ENCODE measurements around the gene PRKAR1B. TPM values are rescaled to one million over a fixed set of nuclear protein-coding genes. Genes with fewer than 3 reads are reported as not detected.

Gene PRKAR1B
- total RNA-seq, 4 donors from 2014 or later = 7.3 to 15.6 (median 12.3) TPM

DNA sequence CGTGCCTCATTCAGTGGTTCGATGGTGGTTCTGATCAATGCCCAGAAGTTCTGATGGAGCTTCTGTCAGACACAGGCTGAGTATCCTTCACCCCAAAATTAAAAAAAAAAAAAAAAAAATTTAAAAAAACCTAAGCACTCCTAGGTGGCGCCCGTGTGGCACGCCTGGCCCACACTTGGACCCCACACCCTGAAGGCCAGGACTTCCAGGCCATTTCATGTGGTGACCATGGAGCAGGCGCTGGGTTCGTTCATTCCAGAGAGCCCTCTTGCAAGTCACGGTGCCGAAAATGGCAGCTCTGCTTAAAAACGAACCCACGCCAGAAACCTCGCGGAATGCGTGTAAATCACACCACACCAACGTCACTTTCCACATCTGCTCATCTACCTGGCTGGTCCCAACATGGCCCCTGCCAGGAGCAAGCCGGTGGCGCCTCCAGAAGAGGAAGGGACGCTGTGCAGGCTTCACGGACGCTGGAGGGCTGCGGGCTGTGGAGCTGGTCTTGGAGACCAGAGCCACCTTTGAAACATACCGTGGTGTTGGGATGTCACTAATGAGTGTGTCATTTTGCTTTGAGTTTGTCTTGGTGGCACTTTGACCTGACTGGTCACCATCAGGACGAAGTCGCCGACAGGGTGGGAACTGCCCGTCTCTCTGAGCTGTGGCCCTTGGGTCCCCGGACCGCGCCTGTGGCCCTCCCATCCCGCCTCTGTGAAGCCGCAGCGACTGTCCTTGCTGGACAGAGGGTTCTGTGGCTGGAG, 46.0 kb upstream of the PRKAR1B start:
- Histone ChIP-seq H3K27me3 (no peaks in the 10 kb centered on the region), H3K27ac (no peak overlapping the region), H3K4me3 (replicated peaks in 1 of 3) (no peak overlapping the region), H3K9me3 (no peaks in the 10 kb centered on the region), H3K36me3 (peaks cover 17 to 29% of the 10 kb centered on the region in 2 donors), H3K4me1 (no peaks in the 10 kb centered on the region)
- no peak for TF ChIP-seq POLR2A (IDR thresholded peaks at IDR 0.05)
- TF ChIP-seq, protein P1, sequence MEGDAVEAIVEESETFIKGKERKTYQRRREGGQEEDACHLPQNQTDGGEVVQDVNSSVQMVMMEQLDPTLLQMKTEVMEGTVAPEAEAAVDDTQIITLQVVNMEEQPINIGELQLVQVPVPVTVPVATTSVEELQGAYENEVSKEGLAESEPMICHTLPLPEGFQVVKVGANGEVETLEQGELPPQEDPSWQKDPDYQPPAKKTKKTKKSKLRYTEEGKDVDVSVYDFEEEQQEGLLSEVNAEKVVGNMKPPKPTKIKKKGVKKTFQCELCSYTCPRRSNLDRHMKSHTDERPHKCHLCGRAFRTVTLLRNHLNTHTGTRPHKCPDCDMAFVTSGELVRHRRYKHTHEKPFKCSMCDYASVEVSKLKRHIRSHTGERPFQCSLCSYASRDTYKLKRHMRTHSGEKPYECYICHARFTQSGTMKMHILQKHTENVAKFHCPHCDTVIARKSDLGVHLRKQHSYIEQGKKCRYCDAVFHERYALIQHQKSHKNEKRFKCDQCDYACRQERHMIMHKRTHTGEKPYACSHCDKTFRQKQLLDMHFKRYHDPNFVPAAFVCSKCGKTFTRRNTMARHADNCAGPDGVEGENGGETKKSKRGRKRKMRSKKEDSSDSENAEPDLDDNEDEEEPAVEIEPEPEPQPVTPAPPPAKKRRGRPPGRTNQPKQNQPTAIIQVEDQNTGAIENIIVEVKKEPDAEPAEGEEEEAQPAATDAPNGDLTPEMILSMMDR (IDR thresholded peaks at IDR 0.05) = no peak
- WGBS, 2 donors = 95 to 96% methylated on average over 27 to 29 of the region's 32 CpGs
- intact Hi-C loops (cut with DNase I) = loop anchor here (5.0 kb wide), 1 partner anchor 446 kb away; no protein-coding TSS in a partner anchor
- no peak for DNase-seq

DNA sequence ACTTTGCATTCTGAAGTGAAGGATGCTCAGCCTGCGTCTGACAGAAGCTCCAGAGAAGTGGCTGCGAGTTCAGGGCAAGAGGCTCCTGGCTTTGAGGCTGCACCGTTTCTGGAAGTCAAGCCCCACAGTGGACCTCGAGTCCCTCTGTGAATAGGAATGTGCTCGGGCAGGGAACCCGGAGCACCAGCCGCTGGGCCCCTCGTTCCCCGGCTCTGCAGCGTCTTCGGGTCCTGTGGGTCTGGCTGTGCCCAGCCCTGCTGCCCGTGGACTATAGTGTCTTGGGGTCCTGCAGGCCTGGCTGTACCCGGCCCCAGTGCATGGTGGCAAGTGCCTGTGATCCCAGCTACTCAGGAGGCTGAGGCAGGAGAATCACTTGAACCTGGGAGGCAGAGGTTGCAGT, 45.3 kb upstream of the PRKAR1B start:
- H3K36me3 ChIP-seq = peaks cover 17 to 29% of the 10 kb centered on the region in 2 donors
- H3K9me3 ChIP-seq = no peaks in the 10 kb centered on the region
- TF ChIP-seq POLR2A (IDR thresholded peaks at IDR 0.05) = no peak
- TF ChIP-seq, protein P1 (IDR thresholded peaks at IDR 0.05) = no peak
- no peaks in the 10 kb centered on the region for H3K27me3 ChIP-seq
- H3K4me3 ChIP-seq (replicated peaks in 1 of 3) = no peak overlapping the region
- WGBS, 2 donors = 93 to 98% methylated on average over 5 to 11 of the region's 13 CpGs
- no peak for DNase-seq
- intact Hi-C loops (cut with DNase I) = loop anchor here (5.0 kb wide), 1 partner anchor 445 kb away; no protein-coding TSS in a partner anchor
- H3K27ac ChIP-seq = no peak overlapping the region
- H3K4me1 ChIP-seq = no peaks in the 10 kb centered on the region

DNA sequence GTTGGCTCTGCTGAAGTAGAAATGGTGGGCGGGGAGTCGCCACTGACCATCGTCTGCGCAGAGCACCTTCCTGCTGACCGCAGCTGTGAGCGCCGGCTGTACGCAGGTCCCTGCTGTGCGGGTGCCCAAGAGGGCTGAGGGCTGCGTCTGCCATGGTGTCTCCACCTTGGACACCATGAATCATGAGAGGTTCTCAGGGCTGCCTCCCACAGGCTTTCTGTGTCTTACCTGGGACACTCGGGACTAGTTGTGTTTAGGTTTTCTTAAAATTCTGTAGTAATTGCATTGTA, 44.9 kb upstream of the PRKAR1B start:
- Histone ChIP-seq H3K27me3 (no peaks in the 10 kb centered on the region), H3K4me3 (replicated peaks in 1 of 3) (no peak overlapping the region), H3K4me1 (no peaks in the 10 kb centered on the region), H3K27ac (peak overlapping the region in 1 of 3 donors; percentile 12), H3K36me3 (peaks cover 17 to 29% of the 10 kb centered on the region in 2 donors), H3K9me3 (no peaks in the 10 kb centered on the region)
- 83 to 93% methylated on average over 11 of the region's 11 CpGs for WGBS, 2 donors
- TF ChIP-seq, protein P1 (IDR thresholded peaks at IDR 0.05) = no peak
- TF ChIP-seq POLR2A (IDR thresholded peaks at IDR 0.05) = no peak
- no peak for DNase-seq
- intact Hi-C loops (cut with DNase I) = loop anchor here (5.0 kb wide), 1 partner anchor 445 kb away; no protein-coding TSS in a partner anchor

DNA sequence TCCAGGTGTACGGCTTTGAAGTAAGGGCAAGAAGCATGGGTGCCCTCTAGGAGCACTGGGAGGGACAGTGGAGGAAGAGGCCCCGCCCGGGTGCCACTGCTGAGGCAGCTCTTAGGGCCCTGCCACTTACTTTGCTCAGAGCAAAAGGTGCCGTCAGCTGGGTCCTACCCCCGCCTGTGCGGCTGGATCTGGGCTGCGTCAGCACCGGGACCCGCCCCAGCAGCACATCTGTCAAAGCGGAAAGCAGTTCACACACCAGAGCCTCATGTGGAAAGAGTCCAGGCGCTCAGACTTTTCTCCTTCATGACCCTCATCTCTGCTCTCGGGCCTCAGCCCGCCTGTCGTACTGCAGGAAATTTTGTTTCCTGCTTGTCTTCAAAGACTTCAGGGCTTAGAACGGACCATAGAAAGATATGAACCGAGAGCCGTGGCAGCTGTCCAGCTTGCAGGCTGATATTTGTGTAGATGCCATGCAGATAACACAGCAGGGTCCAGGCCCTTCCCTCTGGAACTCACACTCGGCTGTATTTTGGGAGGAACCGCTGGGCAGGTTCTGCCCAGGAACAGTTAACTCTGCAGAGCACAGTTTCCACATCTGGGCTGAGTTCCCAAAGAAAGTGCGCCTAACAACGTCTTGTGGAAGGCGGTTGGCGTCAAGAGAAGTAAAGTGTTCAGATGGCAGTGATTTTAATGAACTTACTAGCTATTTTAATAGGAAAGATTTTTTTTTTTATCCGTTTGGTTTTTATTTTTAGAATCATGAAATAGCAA, 44.3 kb upstream of the PRKAR1B start:
- no peak overlapping the region for H3K4me3 ChIP-seq (replicated peaks in 1 of 3)
- H3K27ac ChIP-seq = peak overlapping the region in 2 of 3 donors; percentile 12 to 20
- TF ChIP-seq POLR2A (IDR thresholded peaks at IDR 0.05) = no peak
- TF ChIP-seq, protein P1 (IDR thresholded peaks at IDR 0.05) = no peak

More for the DNA sequence above, 44.3 kb upstream of the PRKAR1B start:
- no peaks in the 10 kb centered on the region for H3K27me3 ChIP-seq
- peak; percentile 30 to 39 for DNase-seq
- no peaks in the 10 kb centered on the region for H3K4me1 ChIP-seq
- WGBS, 2 donors = 73 to 81% methylated on average over 18 to 20 of the region's 24 CpGs
- intact Hi-C loops (cut with DNase I) = loop anchor here (5.0 kb wide), 1 partner anchor 444 kb away; no protein-coding TSS in a partner anchor
- no peaks in the 10 kb centered on the region for H3K9me3 ChIP-seq
- H3K36me3 ChIP-seq = peaks cover 16 to 28% of the 10 kb centered on the region in 2 donors

Data from thyroid gland (tissue), 4 donors.